NB4 (cell line): ENCODE data around the gene ARHGAP33.

ENCODE experiments used
- DNase-seq: peaks from one replicate; pipeline ENCODE4 v3.0.0; 2010; ENCODE audit warnings: low read depth
- H3K4me3 ChIP-seq: one replicate; pipeline ENCODE4 v1.5.1; 2011; ENCODE audit warnings: mild to moderate bottlenecking, low read depth, low read length, moderate library complexity
- CTCF ChIP-seq: IDR thresholded peaks from one replicate; pipeline ENCODE4 v1.5.1; 2012; ENCODE audit warnings: low read depth, low read length
- MAX ChIP-seq: IDR thresholded peaks from 2 replicates; pipeline ENCODE4 v1.6.1; 2011; ENCODE audit warnings: low read depth, low read length
- MYC ChIP-seq: IDR thresholded peaks from 2 replicates; pipeline ENCODE4 v1.6.1; 2011; ENCODE audit warnings: low read depth, low read length
- POLR2A ChIP-seq: IDR thresholded peaks from 2 replicates; pipeline ENCODE4 v1.6.1; 2011; ENCODE audit warnings: mild to moderate bottlenecking; ENCODE audit not compliant: insufficient read length; ENCODE audit errors: extremely low read depth

ARHGAP33 gene

GRCh38 chr19:35787227-35787799 is 11.9 kb downstream of the ARHGAP33 start:
- no peak for DNase-seq
- TF ChIP-seq MAX (no peak), CTCF (no peak), MYC (no peak), POLR2A (no peak)
- H3K4me3 ChIP-seq = no peak overlapping the region

DNA sequence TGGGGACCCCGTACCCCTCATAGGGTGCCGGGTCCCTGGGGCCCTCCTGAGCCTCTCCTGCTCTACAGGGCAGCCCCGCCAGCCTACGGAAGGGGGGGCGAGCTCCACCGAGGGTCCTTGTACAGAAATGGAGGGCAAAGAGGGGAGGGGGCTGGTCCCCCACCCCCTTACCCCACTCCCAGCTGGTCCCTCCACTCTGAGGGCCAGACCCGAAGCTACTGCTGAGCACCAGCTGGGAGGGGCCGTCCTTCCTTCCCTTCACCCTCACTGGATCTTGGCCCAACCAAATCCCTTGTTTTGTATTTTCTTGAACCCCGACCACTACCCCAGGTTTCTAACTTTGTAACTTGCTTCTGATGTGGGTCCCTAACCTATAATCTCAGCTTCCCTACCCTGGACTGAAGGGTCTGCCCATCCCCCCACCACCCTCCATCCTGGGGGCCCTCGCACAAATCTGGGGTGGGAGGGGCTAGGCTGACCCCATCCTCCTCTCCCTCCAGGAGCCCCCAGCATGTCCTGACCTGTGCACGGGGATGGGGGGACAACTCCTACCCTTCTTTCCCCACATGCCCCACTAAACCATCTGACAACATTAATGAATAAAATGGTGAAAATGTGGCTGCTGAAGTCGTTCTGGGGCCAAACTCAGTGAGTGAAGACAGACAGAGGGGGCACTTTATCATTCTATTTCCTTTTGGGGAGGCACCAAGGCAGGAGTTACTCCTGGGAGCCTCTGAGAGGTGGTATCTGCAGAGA is 13.0 kb downstream of the ARHGAP33 start:
- H3K4me3 ChIP-seq = no peak overlapping the region
- TF ChIP-seq MYC = no peak
- TF ChIP-seq MAX = no peak
- TF ChIP-seq CTCF = no peak
- TF ChIP-seq POLR2A = no peak
- DNase-seq = no peak

DNA sequence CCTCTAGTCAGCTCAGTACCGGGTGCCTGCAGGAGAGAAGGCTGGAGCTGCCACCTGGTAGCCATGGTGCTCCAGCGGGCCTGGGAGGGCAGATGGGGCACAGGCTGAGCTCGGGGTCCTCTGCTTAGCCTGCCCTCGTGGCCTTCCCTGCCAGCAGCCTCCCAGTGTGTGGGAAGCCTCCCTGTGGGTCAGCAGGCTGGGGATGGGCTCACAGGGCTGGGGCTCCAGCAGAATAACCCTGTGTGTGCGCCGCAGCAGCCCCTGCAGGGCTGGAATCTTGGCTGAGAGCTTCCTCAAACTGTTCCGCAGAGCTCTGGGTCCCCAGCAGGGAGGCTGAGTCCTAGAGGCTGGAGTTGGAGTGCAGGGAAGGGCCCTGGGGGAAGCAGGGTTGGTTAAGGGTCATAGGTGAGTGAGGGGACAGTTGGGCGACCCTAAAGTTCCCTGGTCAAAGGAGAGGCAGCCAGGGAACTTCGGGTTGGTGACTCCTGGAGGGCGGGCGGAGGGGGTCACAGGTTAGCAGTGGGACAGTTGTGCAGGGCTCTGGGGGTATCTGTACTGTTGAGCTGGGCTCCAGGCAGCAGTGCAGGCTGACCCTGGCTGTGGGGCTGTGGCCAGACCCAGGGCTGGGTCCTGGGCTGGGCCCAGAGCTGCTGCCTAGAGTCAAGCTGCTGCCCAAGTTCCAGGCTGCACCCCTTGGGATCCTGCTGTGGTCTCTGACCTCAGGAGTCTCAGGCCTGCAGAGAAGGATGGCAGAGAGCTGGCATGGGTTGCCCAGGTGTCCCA is 14.0 kb downstream of the ARHGAP33 start:
- no peak for TF ChIP-seq MYC
- TF ChIP-seq MAX = no peak
- no peak for TF ChIP-seq CTCF
- no peak for TF ChIP-seq POLR2A
- no peak overlapping the region for H3K4me3 ChIP-seq
- no peak for DNase-seq

DNA sequence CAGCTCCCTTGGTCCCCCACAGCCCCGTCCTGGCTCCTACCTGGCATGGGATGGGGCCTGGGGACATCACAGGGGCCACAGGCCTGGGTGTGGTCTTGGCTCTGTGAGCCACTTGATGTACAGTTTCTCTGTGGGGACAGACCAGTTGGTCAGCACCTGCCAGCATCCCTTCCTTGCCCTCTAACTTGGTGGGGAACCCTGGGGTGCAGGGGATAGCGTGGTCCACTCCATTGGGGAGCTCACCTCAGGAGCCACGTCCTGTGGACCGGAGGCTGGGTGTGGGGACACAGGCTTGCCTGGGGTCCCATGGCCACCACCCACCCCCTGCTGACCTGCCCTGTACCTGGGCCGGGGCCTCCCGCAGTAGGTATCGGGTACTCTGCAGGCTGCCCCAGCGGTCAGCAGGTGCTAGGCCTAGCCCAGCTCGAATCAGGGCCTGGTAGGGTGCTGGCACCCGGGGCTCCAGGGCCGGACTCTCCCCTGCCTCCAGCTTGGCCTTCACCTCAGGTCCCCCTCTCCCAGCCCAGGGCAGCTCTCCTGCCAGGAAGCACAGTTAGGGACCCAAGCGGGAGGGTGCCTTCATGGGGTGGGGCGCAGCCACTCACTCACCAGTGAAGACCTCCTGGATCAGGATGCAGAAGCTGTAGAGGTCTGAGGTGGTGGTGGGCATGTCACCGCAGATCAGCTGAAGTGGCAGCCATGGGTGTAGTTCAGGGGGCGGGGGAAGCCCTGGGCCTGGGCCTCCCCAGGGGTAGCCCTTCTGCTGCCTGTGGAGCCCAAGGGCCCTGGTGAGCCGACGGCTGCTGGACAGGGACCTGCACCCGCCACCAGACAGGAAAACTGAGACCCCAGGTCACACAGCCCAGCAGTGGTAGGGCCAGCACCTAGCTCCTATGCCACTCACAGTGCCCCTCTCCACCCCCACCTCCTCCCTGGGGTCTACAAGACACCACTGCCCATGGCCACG is 14.9 kb downstream of the ARHGAP33 start:
- no peak overlapping the region for H3K4me3 ChIP-seq
- no peak for DNase-seq
- TF ChIP-seq POLR2A = no peak

DNA sequence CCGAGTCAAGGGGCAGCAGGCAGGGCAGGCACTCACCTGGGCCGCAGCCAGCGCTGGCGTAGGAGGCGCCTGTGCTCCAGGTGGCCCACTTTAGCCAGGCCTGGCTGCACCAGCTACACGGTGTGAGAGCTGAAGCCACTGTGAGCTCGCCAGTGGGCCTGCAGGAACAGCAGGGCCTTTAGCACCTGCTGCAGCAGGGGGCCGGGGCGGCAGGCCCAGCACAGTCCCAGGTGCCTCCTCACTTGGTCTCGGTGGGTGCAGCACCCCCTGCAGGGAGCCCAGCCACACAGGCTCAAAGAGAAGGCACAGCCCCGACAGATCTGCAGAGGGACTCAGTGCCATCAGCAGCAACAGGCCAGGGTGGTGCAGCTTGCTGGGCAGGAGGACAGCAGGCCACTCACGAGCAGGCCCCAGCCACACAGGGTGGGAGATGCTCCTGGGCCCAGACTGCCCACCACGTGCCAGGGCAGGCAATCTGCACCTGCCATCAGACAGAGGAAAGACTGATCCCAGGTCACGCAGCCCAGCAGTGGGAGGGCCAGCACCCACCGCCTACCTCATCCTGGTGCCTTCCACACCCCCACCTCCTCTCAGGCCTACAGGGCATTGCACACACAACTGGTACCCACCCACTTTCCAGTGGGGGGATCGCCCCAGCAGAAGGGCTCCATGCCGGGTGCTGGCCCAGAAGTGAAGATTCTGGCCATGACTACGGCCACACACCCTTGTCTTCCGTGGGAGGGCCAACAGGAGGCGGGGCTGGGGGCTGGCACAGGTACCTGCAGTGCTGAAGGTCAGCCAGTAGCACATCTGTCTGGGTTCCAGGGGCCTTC is 15.8 kb downstream of the ARHGAP33 start:
- peak; percentile 11 for DNase-seq
- no peak for TF ChIP-seq MYC
- peak; percentile 10 for TF ChIP-seq CTCF
- no peak overlapping the region for H3K4me3 ChIP-seq
